Vagina (tissue), 2 donors: Measurements from ENCODE around the gene ALG1.

Experiments
- CTCF ChIP-seq, 3 experiments: fragments of 450-650 bp in 2 of 3; fragments of 200-600 bp in 1 of 3; sonication (generic) in 1 of 3; IDR thresholded peaks; one replicate each; pipeline ENCODE4 v1.5.1; 2017 to 2019; ENCODE audit warnings: antibody characterized with exemption in 3 of 3, mild to moderate bottlenecking in 2 of 3, moderate library complexity in 2 of 3
- POLR2AphosphoS5 ChIP-seq, 2 donors: sonication (generic); formaldehyde crosslinking; IDR thresholded peaks; one replicate each; pipeline ENCODE4 v1.9.0; 2017; ENCODE audit warnings: antibody characterized with exemption in 2 of 2, mild to moderate bottlenecking in 2 of 2, low read depth in 1 of 2; ENCODE audit not compliant: insufficient read depth in 1 of 2

GRCh38 chr16:5073279-5073629 is 1.6 kb downstream of the ALG1 start:
- TF ChIP-seq CTCF (IDR thresholded peaks at IDR 0.05) (no peak), POLR2AphosphoS5 (IDR thresholded peaks at IDR 0.05; ENCODE audit: insufficient read depth in 1 of 2, low read depth in 1 of 2) (no peak)
